GM12878 (cell line): ENCODE results near the gene ALOX12B.

ENCODE experiments used
- CTCF ChIP-seq, 3 experiments: IDR thresholded peaks in 2 of 3; conservative IDR thresholded peaks in 1 of 3; 2 replicates each; pipeline ENCODE4 v1.5.1; 2011; ENCODE audit warnings: low read depth in 3 of 3, low read length in 3 of 3, mild to moderate bottlenecking in 3 of 3, control low read depth in 2 of 3, moderate library complexity in 2 of 3, inconsistent platforms in 1 of 3, mixed read lengths in 1 of 3; ENCODE audit not compliant: control insufficient read depth in 2 of 3, insufficient read depth in 1 of 3; ENCODE audit errors: extremely low read depth in 1 of 3
- NFYA ChIP-seq: IDR thresholded peaks from 2 replicates; pipeline ENCODE4 v1.6.1; 2011; ENCODE audit warnings: low read depth, mild to moderate bottlenecking, low read length, improper control_type of control experiment, borderline replicate concordance
- POLR2AphosphoS5 ChIP-seq: IDR thresholded peaks from 2 replicates; pipeline ENCODE4 v1.6.1; 2011; ENCODE audit warnings: mild to moderate bottlenecking, low read length, inconsistent platforms
- REST ChIP-seq: IDR thresholded peaks from 2 replicates; pipeline ENCODE4 v1.6.1; 2012; ENCODE audit warnings: mild to moderate bottlenecking, low read depth, low read length
- TAF1 ChIP-seq: IDR thresholded peaks from 2 replicates; pipeline ENCODE4 v1.6.1; 2011; ENCODE audit warnings: mild to moderate bottlenecking, low read depth, low read length, borderline replicate concordance

GRCh38 chr17:8123695-8124349 is 36.3 kb upstream of the ALOX12B start, which contains the start of gene HES7:
- no peak for TF ChIP-seq REST
- TF ChIP-seq CTCF (IDR thresholded peaks at IDR 0.05 in 2 of 3, conservative IDR thresholded peaks at IDR 0.05 in 1 of 3; ENCODE audit: control insufficient read depth in 2 of 3, extremely low read depth in 1 of 3, insufficient read depth in 1 of 3, low read depth in 3 of 3, low read length in 3 of 3), result no peak
- no peak for TF ChIP-seq POLR2AphosphoS5
- no peak for TF ChIP-seq TAF1
- TF ChIP-seq NFYA, result no peak
